HG02610 (cell line): Measurements from ENCODE around the gene RNASEL.
"Not testable (repeated sequence)": the region's sequence is repeated elsewhere in the genome, so short reads cannot be mapped to it uniquely, and the experiment has no call there.

Source experiments
- ATAC-seq: cut with Tn5 transposase; IDR thresholded peaks from one replicate; pipeline ENCODE4 v1.9.1; 2021; ENCODE audit warnings: mild to moderate bottlenecking, moderate library complexity; ENCODE audit not compliant: unreplicated experiment

Gene RNASEL

GRCh38 chr1:182588500-182589396 lies at the start of gene RNASEL:
TSS of gene RNASEL (minus strand) at chr1:182589256. CDS start at chr1:182586806, 2,450 bp downstream.
- peak; percentile 91 for ATAC-seq

- ATAC-seq: no peak
Observed at GRCh38 chr1:182637769-182638168, 48.7 kb upstream of the RNASEL start.

GRCh38 chr1:182635871-182636270 lies 46.8 kb upstream of the RNASEL start:
- no peak for ATAC-seq

- ATAC-seq: no peak
Observed at GRCh38 chr1:182634306-182635072, 45.4 kb upstream of the RNASEL start.

- ATAC-seq: no peak
Observed at GRCh38 chr1:182633657-182634281, 44.7 kb upstream of the RNASEL start.

- ATAC-seq: no peak
Observed at GRCh38 chr1:182633031-182633430, 44.0 kb upstream of the RNASEL start.

- ATAC-seq: not testable (repeated sequence)
Observed at GRCh38 chr1:182632441-182632857, 43.4 kb upstream of the RNASEL start.

GRCh38 chr1:182631954-182632353 lies 42.9 kb upstream of the RNASEL start:
- no peak for ATAC-seq

GRCh38 chr1:182631053-182631677 lies 42.1 kb upstream of the RNASEL start:
- ATAC-seq: no peak

- no peak for ATAC-seq
Observed at GRCh38 chr1:182630586-182630985, 41.5 kb upstream of the RNASEL start.

- ATAC-seq: peak; percentile 61
Observed at GRCh38 chr1:182629499-182630096, 40.5 kb upstream of the RNASEL start.

GRCh38 chr1:182629080-182629479 lies 40.0 kb upstream of the RNASEL start:
- ATAC-seq: no peak

GRCh38 chr1:182628657-182629056 lies 39.6 kb upstream of the RNASEL start:
- ATAC-seq: no peak

GRCh38 chr1:182627622-182628021 lies 38.6 kb upstream of the RNASEL start:
- no peak for ATAC-seq

- ATAC-seq: no peak
Observed at GRCh38 chr1:182626527-182626926, 37.5 kb upstream of the RNASEL start.

GRCh38 chr1:182625719-182626504 lies 36.9 kb upstream of the RNASEL start:
- peak; percentile 24 for ATAC-seq

GRCh38 chr1:182625024-182625423 lies 36.0 kb upstream of the RNASEL start:
- no peak for ATAC-seq

GRCh38 chr1:182624577-182624976 lies 35.5 kb upstream of the RNASEL start:
- ATAC-seq: no peak

- ATAC-seq: peak; percentile 50
Observed at GRCh38 chr1:182622901-182623528, 34.0 kb upstream of the RNASEL start.
